HG03159 (cell line): ENCODE results near the gene GPR75.

Experiments
- ATAC-seq: cut with Tn5 transposase; IDR thresholded peaks from one replicate; pipeline ENCODE4 v1.9.1; 2021; ENCODE audit warnings: mild to moderate bottlenecking, moderate library complexity; ENCODE audit not compliant: unreplicated experiment

Gene GPR75

GRCh38 chr2:53811601-53812000 is 48.2 kb downstream of the GPR75 start:
- ATAC-seq, result no peak
